Islet of Langerhans (tissue), 1 donor: ENCODE data around the gene HACL1.
"Not testable (repeated sequence)": the region's sequence is repeated elsewhere in the genome, so short reads cannot be mapped to it uniquely, and the experiment has no call there.

Source experiments
- FAIRE-seq: peaks from one replicate; lab custom pipeline; 2011; peaks lifted over from hg19 to GRCh38; lab: Jason Lieb, UNC

HACL1 gene

DNA sequence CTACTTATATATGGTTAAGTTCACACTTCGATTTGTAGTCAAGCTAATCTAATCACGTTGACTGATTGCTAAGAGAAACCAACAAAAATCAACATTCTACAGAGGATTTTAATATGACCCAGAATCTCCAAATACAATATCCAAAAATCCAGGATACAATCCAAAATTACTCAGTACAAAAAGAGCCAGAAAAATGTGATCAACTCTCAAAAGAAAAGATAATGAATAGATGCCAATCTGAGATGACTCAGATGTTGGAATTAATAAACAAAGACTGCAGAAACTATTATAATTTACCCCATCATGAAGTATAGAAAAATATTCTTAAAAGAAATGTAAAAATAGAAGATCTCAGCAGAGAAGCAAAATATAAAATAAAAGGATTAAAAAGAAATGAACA is 22.3 kb downstream of the HACL1 start:
- no peak for FAIRE-seq

DNA sequence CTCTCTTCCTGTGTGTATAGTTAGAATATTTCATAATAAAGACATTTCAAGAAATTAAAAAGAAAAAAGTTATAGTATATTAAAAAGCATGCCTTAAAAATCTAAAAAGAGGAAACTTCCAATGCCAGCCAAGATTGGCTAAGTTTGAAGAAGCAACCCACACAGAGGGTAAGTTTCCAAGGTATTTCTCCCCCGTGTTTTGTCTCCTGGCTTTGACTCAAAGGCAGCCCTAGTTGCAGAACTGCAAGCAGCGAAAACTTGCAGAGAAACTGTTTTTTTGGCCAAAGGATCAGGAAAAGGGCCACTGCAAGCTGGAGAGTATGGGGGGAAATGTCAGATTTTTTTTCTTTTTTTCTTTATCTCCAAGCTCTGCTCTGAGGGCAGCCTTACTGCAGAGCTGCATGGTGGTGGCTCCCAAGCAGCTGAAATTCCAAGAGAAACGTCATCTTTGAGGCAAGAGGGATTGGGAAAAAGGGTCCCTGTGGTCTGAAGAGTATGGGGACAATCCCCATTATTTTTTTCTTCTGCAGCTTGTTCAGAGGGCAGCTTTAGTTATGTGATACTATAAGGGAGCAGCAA is 23.0 kb downstream of the HACL1 start:
- no peak for FAIRE-seq

DNA sequence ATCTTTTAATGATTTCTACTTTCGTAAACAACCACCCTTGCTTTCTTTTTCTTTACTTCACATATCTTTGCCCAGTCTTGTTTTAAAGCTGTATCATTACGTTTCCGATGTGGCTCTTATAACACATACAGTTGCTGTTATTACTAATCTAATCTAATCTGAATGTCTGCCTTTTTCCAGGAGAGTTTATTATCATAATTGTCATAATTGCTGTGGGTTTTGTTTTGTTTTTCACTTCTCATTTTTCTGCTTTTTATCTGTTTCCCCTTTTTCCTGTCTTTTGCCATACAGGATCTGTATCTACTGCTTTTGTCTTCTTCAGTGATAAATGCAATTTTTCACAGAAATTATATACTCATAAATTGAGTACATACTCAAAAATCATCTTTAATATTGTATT is 24.9 kb downstream of the HACL1 start:
- FAIRE-seq = no peak

DNA sequence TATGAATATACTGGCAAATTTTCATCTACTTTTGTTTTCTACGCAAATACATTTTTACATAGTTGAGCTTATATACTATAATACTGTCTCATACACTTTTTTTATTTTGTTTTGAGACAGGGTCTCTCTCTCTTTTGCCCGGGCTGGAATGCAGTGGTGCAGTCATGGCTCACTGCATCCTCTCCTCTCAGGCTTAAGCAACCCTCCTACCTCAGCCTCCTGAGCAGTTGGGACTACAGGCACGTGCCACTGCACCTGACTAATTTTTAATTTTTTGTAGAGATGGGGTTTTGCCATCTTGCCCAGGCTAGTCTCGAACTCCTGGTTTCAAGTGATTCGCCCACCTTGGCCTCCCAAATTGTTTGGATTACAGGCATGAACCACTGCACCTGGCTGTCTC is 25.9 kb downstream of the HACL1 start:
- FAIRE-seq = no peak

DNA sequence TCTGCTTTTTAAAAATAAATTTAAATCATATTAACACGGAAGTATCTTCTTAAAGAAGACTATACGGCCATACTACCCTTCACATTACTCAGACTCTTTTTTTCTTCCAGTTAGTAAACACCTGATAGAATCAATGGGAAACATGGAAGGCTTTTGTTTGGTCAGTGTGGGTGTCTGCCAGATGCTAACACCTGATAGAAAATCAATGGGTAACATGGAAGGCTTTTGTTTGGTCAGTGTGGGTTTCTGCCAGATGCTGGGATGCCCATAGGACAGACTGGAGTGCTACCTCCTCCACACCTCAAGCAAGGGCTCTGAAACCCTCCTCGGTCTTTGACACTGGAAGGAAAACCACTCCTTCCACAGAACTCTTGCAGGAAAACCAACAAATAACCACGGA is 29.2 kb downstream of the HACL1 start:
- FAIRE-seq = no peak

DNA sequence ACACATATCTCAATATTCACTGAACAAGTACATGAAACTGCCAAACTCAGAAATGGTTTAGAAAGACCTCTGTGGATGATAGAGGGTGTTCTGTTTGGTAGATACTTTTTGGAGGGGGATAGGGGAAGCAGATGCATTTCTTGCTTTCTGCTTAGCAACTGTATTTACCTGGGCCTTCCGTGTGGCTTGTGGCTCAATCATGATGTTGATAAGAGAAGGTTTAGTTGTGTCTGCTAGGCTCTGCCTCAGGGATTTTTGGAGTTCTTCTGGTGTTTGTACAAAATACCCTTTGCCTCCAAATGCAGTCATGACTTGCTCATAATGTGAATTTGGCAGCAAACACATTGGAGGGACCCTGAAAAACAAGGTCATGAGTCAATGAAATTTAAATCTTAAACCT is 38.2 kb downstream of the HACL1 start:
- FAIRE-seq = no peak

DNA sequence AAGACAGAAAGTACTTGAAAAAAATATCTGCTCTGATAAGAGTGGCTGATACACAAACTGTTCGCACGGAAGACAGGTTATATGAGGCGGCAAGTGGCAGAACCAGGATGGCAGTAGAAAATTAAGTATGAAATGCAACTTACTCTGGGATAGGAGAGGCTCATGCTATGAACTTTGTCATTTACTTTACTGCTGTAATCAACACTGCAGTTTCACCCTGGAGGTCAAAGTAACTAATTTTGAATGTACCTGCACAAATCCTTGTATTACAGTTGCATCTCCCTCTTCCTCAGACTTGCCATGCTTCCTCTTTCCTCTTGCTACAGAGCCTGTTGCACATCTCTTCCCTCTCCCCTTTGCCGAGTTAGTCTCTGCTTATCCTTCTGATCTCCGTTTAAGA is 38.8 kb downstream of the HACL1 start:
- no peak for FAIRE-seq

DNA sequence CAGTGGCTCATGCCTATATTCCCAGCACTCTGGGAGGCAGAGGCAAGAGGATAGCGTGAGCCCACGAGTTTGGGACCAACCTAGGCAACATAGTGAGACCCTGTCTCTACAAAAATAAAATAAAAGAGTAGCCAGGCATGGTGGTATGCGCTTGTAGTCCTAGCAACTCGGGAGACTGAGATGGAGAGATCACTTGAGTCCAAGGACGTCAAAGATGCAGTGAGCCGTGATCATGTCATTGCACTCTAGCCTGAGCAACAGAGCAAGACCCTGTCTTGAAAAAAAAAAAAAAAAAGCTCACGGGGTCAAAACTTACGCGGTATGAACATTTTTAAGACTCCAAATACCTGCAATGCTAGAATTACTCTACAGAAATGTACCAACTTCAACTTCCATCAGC is 42.8 kb downstream of the HACL1 start:
- FAIRE-seq = no peak

DNA sequence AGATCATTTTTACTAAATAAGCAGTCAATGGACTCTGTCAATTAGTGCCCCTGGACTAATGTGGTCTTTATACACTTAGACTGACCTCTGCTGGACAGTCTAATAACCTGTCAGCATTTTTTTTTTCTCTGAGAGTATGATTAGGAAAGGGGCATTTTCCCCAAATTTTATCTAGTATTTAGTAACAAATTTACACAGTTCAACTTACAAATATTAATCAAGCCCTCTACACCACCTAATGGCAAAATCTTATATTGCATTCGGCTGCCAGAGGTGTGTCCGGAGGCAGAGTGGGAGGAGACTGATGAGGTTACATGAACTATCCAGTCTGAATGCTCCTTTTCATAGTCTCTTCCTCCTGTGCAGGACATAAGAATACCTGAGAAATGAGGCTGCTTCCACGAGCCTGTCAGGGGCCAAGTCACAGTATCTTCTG is 43.8 kb downstream of the HACL1 start:
- peak; percentile 97 for FAIRE-seq

DNA sequence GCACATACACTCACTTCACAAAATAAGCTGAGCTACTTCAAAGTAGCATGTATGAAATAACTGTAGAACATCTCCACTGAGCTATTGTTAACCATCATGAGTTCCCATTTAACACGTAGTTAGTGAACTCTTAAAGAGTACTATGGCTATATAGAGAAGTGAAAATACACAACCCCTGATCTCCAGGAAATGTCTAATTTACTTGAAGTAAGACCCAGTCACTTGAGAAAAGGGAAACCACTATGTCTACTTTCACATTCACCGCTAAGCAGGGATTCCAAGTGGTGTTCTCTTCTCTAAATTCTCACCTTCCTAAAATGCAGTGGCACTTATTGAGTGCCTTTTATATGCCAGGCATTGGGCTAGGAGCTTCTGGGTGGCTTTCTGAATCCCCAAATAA is 44.9 kb downstream of the HACL1 start:
- FAIRE-seq = no peak

DNA sequence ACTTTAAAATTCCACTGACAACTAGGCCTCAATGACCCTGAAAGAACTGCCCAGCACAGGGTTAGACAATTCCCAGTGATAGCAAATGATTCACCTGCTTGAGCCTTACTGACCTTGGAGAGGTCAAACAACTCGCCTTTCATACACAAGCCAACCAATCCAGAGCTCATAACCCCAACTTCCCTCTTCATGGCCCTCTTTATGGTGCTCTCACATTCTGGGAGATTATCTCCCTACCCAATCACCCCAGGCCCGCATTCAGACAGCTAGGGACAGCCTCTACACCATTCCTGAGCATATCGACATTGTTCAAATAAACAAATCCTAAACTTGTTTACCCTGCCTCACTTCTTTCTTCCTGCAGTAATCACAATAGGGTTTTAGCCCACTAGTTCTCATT is 47.6 kb downstream of the HACL1 start:
- no peak for FAIRE-seq

DNA sequence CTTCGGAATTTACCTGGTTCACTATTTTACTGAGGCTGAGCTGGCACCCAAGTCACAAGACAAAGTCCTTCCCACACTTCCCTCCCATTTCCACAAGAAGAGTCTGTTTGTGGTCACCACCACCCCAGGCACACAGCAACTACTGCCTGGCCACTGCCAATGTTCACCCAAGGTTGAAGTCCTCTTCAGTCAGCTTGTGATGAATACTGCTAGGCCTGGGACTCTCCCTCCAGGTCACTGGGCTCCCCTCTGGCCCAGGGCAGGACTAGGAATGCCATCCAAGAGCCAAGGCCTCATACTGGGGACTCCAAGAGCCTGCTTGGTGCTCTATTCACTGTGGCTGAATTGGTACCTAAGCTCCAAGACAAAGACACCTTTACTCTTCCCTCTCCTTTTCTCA is 49.5 kb downstream of the HACL1 start:
- no peak for FAIRE-seq

DNA sequence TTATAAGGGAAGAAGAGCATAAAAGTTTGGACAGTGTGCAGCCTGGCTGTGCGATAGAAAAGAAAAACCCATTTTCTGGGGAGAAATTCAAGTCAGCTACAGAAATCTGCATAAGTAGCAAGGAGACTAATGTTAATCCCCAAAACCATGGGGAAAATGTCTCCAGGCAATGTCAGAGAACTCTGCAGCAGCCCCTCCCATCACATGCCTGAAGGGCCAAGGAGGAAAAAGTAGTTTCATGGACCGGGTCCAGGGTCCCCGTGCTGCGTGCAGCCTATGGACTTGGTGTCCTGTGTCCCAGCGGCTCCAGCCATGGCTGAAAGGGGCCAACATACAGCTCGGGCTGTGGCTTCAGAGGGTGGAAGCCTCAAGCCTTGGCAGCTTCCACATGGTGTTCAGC is 51.5 kb downstream of the HACL1 start:
- FAIRE-seq = no peak

DNA sequence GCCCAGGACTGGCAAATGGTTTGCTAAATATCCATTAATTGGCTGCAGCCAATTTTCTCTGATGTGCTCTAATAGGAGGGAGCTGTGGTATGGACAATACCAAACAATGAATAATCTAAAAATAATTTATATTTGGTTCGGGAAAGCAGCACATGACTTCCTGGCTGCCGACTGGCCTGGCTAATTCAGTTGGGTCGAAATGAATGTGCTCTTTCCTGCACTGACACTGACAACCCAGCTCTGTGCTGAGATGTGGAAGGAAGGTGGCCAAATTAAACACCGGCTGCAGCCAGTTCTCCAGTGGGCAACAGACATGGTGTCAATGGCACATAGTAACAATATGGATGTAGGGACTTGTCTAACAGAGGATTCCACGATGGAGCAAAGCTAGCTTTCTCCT is 58.8 kb downstream of the HACL1 start:
- FAIRE-seq = no peak

DNA sequence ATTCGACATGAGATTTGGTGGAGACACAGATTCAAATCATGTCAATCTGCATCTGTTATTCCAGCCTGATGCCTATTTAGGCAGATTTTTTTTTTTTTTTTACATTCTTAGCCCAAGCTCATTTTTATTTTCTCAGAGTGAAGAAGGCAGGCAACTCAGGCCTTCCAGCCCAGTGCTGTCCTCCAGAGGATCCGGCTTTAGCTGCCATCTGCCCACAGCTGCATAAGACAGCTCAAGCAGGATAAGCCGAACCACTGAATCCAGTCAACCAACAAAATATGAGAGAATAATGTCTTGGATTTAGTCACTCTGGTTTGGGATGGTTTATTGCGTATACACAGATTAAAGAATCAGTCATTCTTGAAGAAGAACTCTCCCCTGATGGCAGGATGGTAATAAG is 60.0 kb downstream of the HACL1 start:
- no peak for FAIRE-seq

DNA sequence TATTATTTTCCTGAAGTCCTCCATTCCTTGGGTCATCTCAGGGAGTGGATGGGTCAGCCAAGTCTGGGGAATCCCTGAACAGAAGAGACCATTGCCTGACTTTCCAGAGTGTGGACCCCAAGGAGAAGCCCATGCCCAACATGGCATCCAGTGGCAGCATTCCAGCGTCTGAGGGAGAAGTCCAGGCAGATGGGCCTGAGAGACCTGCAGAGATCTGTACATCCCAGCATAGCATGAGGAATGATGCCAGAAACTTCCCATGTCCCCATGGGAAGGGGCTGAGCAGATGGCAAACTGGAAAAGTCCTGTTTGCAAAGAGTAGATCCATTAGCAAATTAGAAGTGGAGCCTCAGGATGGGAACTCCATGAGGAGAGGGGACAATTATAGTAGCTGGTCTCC is 62.3 kb downstream of the HACL1 start:
- FAIRE-seq = no peak

DNA sequence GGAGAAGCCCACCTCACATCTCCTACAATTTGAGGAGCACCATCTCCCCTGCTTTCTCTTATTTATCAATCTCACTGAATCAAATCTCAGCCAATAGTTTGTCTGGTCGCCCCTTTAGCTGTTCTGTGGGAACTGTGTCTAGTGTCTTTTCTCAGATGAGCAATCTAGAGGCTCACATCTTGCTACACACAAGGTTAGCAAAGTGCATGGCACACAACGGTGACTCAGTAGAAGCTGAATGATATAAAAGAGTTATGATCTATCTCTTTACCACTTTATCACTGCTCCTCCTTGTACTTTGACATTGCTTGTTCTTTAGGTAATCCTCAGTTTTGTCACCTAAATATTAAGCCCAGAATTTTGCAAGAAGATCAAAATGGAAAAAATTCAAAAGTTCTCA is 63.0 kb downstream of the HACL1 start:
- FAIRE-seq = no peak

DNA sequence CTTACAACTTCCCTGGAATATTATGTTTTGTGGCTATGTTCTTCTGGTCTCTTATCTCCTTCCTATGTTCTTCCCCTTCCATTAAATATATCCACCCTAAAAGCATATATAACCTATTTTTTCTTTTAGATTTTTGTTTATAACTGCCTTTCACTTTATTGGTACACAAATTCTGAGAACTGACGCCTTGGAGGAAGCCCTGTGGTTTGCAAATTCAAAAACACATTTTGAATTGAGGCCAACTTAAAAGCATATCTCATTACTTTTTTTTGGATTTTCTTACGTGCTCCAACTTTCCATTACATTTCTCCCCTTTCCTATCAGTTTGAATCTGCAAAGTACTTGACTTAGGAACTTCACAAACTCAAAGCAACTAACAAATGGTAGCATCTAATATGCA is 64.5 kb downstream of the HACL1 start:
- FAIRE-seq = no peak

DNA sequence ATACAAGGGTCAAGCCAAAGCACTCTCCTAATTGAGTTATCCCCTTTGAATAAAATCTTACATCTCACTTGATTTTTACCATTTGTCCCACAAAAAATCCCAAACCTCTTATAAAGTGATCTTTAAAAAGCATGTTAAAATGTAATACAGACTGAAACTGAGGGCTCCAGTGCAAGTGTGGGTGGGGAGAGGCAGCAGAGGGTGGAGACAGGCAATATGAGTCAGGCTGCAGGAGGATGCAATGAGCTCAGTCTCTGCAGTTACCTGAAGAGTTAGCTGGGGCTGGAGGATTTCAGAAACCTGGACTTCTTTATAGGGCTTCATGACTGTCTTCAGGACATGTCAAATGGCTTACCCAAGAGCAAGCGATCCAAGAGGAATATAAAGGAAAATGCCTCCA is 65.6 kb downstream of the HACL1 start:
- FAIRE-seq = no peak

DNA sequence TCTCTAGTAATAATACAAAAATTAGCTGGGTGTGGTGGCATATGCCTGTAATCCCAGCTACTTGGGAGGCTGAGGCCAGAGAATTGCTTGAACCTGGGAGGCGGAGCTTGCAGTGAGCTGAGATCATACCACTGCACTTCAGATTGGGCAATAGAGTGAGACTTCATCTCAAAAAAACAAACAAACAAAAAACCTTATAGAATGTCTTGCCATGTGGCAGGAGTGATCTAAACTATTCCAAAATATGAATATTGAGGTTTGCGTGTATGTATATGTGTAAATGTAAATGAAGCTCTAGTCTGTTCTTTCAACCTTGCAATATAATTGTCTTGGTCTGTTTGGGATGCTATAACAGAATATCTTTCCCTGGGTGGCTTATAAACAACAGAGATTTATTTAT is 68.8 kb downstream of the HACL1 start:
- FAIRE-seq = not testable (repeated sequence)

DNA sequence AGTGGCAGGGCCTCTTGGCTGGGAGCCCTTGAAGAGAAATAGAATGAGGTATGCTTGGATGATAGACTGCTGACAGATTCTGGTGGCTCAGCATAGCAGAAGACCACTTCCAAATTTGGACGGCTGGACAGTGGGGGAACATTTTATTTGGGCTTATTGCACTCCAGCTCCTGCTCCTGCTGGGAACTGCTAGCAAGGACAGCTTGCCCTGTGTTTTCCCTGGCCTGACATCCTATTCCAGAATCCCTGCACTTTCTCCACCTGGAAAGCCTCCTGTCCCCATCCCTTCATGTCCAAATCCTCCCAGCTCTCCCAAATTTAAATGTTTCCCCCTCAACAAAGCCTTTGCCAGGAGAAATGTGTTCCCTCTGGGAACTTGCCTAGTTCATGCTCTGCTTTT is 70.0 kb downstream of the HACL1 start:
- FAIRE-seq = no peak

DNA sequence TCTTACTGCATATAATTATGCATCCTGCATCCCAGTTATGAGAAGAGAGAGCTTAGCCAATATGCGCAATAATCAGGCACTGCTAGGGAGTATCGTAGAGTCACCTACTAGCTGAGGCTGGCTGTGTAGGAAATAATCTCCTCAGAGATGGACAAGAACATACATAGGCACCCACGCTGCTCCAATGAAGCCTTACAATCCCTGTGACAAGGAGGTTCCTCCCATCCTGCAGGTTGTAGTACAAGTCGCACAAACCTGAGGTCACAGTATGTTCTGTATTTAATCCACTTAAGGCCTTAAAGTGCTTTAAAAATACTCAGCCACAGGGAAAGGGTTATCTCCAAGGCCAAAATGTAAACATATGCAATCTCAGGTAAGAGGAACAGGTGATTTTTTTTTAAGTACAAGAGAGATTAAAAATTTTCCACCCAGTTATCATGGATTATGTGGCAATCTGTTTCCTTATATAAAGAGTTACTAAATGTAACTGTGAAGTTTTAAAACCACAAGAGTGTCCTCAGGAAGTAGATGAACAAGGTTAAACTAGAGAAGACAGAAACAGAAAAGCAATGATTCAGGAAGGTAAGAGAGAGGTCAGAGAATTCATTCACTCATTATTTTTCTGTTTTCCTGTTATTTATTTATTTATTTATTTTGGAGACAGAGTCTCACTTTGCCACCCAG is 72.4 kb downstream of the HACL1 start:
- no peak for FAIRE-seq

DNA sequence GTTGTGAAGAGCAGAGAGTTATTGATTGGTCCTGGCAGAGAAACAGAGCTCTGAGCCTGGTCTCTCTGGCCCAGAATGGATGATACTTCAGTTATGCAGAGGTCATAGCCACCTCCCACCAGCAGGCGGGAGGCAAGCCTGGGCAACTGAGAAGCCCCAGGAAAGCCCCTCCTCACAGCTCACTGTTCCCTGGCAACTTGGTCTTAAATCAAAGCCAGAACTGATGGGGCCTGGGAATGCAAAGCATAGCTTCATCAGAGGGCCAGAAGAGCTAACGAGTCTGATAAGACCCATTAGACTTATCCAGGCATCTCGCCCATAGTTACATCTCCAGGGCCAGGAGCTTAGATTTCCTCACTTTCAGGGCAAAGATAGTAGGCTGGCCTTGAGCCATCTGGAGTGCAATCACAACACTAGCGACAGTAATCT is 74.3 kb downstream of the HACL1 start:
- FAIRE-seq = no peak

DNA sequence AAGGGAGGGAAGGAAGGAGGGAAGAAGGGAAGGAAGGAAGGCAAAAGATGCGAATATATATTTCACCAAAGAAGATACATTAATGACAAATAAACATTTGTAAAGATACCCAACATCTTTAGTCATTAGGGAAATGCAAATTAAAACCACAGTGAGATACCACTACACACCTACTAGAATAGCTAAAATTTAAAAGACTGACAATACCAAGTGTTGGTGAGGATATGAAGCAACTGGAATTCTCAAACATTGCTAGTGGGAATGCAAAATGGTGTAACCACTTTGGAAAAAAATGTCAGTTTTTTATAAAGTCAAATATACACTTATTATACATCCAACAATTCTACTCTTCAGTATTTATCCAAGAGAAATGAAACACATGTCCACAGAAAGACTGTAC is 75.6 kb downstream of the HACL1 start:
- FAIRE-seq = no peak
